CD4-positive, alpha-beta memory T cell (primary cell): Measurements from ENCODE around the gene CACNA1B. TPM values are rescaled to one million over a fixed set of nuclear protein-coding genes. Genes with fewer than 3 reads are reported as not detected.

Experiments
- CTCF ChIA-PET: fragments of 350-600 bp; sonication (Branson Sonifier 250); formaldehyde crosslinking; loops from one replicate; lab custom pipeline; 2021; ENCODE audit warnings: inconsistent platforms; ENCODE audit not compliant: partially characterized antibody; lab: Charles Lee
- POLR2A ChIA-PET: fragments of 350-600 bp; sonication (Branson Sonifier 250); formaldehyde crosslinking; loops from one replicate; lab custom pipeline; 2021; ENCODE audit not compliant: partially characterized antibody; lab: Charles Lee
- DNase-seq, 5 donors: peaks; one replicate each; pipeline versions ENCODE4 v3.0.0 to v3.0.0-alpha.2; 2020 to 2022; ENCODE audit warnings: mixed read lengths in 1 of 5
- H3K27ac ChIP-seq: one replicate; pipeline ENCODE4 v1.7.0; 2013; ENCODE audit warnings: low read depth, low read length
- H3K27me3 ChIP-seq: 2 replicates; pipeline ENCODE4 v1.7.0; 2013; ENCODE audit warnings: mild to moderate bottlenecking, low read length, moderate library complexity; ENCODE audit not compliant: insufficient read depth
- H3K36me3 ChIP-seq: 2 replicates; pipeline ENCODE4 v1.7.0; 2013; ENCODE audit warnings: mild to moderate bottlenecking, low read length, moderate library complexity; ENCODE audit not compliant: insufficient read depth
- H3K4me1 ChIP-seq: 2 replicates; pipeline ENCODE4 v1.7.0; 2013; ENCODE audit warnings: mild to moderate bottlenecking, low read length, moderate library complexity; ENCODE audit not compliant: insufficient read depth
- H3K4me3 ChIP-seq, 2 donors: one replicate each; pipeline ENCODE4 v1.7.0; 2013; ENCODE audit warnings: low read length in 2 of 2, mild to moderate bottlenecking in 1 of 2
- H3K9me3 ChIP-seq, 2 donors: one replicate each; pipeline ENCODE4 v1.7.0; 2013; ENCODE audit warnings: low read length in 2 of 2, control low read depth in 1 of 2; ENCODE audit not compliant: control insufficient read depth in 1 of 2
- H3K27ac Mint-ChIP-seq, 7 donors: one replicate each; pipeline ENCODE4 v1.8.0; 2020 to 2021; ENCODE audit warnings: mixed read lengths in 7 of 7, mild to moderate bottlenecking in 6 of 7, inconsistent platforms in 3 of 7, moderate library complexity in 3 of 7
- H3K27me3 Mint-ChIP-seq, 2 donors: one replicate each; pipeline ENCODE4 v1.8.0; 2020 to 2021; ENCODE audit warnings: mixed read lengths in 2 of 2
- H3K36me3 Mint-ChIP-seq, 2 donors: one replicate each; pipeline ENCODE4 v1.8.0; 2020 to 2021; ENCODE audit warnings: mixed read lengths in 2 of 2, inconsistent platforms in 1 of 2, mild to moderate bottlenecking in 1 of 2
- H3K4me1 Mint-ChIP-seq, 4 donors: one replicate each; pipeline ENCODE4 v1.8.0; 2020 to 2021; ENCODE audit warnings: mixed read lengths in 4 of 4, mild to moderate bottlenecking in 1 of 4
- H3K4me3 Mint-ChIP-seq, 8 donors: one replicate each; pipeline ENCODE4 v1.8.0; 2020 to 2021; ENCODE audit warnings: mixed read lengths in 8 of 8, mild to moderate bottlenecking in 7 of 8, moderate library complexity in 6 of 8, inconsistent platforms in 3 of 8
- H3K9me3 Mint-ChIP-seq, 8 donors: one replicate each; pipeline ENCODE4 v1.8.0; 2020 to 2021; ENCODE audit warnings: mixed read lengths in 8 of 8, mild to moderate bottlenecking in 5 of 8, inconsistent platforms in 3 of 8, moderate library complexity in 1 of 8
- intact Hi-C: fragments of 100-400 bp; cut with micrococcal nuclease; formaldehyde crosslinking; loops from one replicate; pipeline ENCODE4 v1.15.1; 2023
- polyA plus RNA-seq, 2 donors: library from polyadenylated mRNA; unstranded; fragments of 300-500 nt; fragmentation: Illumina TruSeq; gene quantifications; one replicate each; pipeline ENCODE4 v1.2.3, GENCODE V29; 2021
- total RNA-seq, 2 experiments: library from RNA; stranded (reverse); gene quantifications; one replicate each; pipeline ENCODE4 v1.2.3, GENCODE V29; 2021

The CACNA1B gene
- total and polyA plus RNA-seq, 4 experiments from 2014 or later = not detected

DNA sequence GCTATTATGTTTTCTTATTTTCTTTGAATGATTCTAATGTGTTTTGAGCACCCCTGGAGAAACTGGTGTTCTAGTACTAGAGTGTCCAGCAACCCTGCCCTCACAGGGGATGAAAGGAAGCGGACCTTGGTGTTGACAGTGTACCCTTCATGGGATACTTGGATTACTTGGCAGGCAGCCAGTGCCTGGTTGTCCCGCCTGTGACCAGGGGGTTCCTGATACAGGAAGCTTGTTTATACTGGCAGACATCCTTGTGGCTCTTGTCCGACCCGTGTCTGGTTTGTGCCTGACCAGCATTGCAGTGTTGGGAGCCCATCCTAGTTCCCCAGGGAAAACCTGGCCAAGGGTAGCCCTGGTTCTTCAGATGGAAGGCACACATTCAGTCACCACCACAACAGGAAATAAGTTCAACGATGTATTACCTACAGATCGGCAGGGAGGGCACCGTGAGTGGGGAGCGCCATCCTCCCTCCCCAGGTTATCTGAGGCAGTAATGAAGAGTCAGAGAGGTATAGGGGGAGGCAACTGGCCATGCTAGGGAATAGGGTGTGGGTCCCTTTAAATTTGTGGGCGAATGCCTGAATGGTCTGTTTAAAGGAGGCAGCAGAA lies 47.3 kb downstream of the CACNA1B start:
- ChIA-PET CTCF (no interaction called here), POLR2A (no interaction called here)
- Mint-ChIP-seq H3K36me3 (no peaks in the 10 kb centered on the region), H3K27ac (no peak overlapping the region), H3K9me3 (peaks cover 0 to 16% (median 7%) of the 10 kb centered on the region in 8 donors), H3K4me3 (no peak overlapping the region), H3K4me1 (peaks cover 0 to 2% (median 0%) of the 10 kb centered on the region in 4 donors), H3K27me3 (peaks cover 1 to 12% of the 10 kb centered on the region in 2 donors)
- no peak for DNase-seq
- intact Hi-C loops = no loop called here
- Histone ChIP-seq H3K4me1 (no peaks in the 10 kb centered on the region), H3K27ac (no peak overlapping the region), H3K36me3 (no peaks in the 10 kb centered on the region), H3K27me3 (no peaks in the 10 kb centered on the region), H3K9me3 (no peaks in the 10 kb centered on the region), H3K4me3 (no peak overlapping the region)

DNA sequence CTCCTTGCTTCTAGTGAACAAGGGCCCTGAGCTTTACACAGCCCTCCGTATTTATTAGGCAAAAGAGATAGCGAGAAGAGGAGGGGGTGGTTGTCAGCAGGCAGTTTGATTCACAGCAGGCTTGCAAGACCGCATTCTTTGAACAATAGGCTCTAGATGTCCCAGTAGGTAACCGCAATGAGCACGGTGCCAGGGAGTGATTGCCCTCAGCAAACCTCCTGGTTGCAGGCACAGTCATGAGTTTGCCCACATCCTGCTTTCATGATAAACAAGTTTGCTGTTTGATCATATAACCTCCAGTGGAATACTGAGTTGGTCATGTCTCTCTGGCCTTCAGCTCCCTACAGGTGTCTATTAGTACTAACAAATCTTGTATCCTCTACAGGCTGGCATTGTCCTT lies 66.1 kb downstream of the CACNA1B start:
- intact Hi-C loops = no loop called here
- ChIA-PET POLR2A (no interaction called here), CTCF (no interaction called here)
- peak overlapping the region in 1 of 7 donors; percentile 34 for H3K27ac Mint-ChIP-seq
- H3K27me3 Mint-ChIP-seq = peaks cover 4 to 7% of the 10 kb centered on the region in 2 donors
- peaks cover 0 to 2% of the 10 kb centered on the region in 2 donors for H3K36me3 Mint-ChIP-seq
- no peaks in the 10 kb centered on the region for H3K4me1 Mint-ChIP-seq
- no peak overlapping the region for H3K27ac ChIP-seq
- H3K4me3 Mint-ChIP-seq = peak overlapping the region in 1 of 8 donors; percentile 34
- no peak overlapping the region for H3K4me3 ChIP-seq
- H3K4me1 ChIP-seq = no peaks in the 10 kb centered on the region
- H3K27me3 ChIP-seq = no peaks in the 10 kb centered on the region
- H3K36me3 ChIP-seq = no peaks in the 10 kb centered on the region
- H3K9me3 Mint-ChIP-seq = peaks cover 0 to 45% (median 23%) of the 10 kb centered on the region in 8 donors
- no peak for DNase-seq
- peaks cover 0 to 4% of the 10 kb centered on the region in 2 donors for H3K9me3 ChIP-seq

DNA sequence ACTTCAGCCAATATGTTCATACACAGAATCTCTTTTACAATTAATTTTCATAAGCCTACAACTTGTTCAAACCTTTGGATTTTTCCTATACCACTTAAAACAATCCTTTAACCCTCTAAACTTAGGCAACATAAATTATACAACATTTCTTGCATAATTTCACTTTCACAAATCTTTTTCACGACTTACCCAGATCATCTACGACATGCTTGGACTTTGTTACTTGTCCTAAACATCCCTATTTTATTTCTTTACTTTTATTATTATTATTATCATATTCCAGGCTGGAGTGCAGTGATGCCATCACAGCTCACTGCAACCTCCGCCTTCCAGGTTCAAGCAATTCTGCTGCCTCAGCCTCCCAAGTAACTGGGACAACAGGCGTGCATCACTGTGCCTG lies 68.0 kb downstream of the CACNA1B start:
- peaks cover 0 to 2% of the 10 kb centered on the region in 2 donors for H3K36me3 Mint-ChIP-seq
- Histone ChIP-seq H3K4me1 (no peaks in the 10 kb centered on the region), H3K27ac (no peak overlapping the region), H3K9me3 (peaks cover 0 to 4% of the 10 kb centered on the region in 2 donors), H3K27me3 (no peaks in the 10 kb centered on the region), H3K36me3 (no peaks in the 10 kb centered on the region), H3K4me3 (no peak overlapping the region)
- POLR2A ChIA-PET = no interaction called here
- peaks cover 0 to 4% of the 10 kb centered on the region in 2 donors for H3K27me3 Mint-ChIP-seq
- H3K4me3 Mint-ChIP-seq = no peak overlapping the region
- no peak overlapping the region for H3K27ac Mint-ChIP-seq
- DNase-seq = no peak
- H3K4me1 Mint-ChIP-seq = no peaks in the 10 kb centered on the region
- H3K9me3 Mint-ChIP-seq = peaks cover 0 to 45% (median 22%) of the 10 kb centered on the region in 8 donors
- intact Hi-C loops = no loop called here
- CTCF ChIA-PET = no interaction called here

DNA sequence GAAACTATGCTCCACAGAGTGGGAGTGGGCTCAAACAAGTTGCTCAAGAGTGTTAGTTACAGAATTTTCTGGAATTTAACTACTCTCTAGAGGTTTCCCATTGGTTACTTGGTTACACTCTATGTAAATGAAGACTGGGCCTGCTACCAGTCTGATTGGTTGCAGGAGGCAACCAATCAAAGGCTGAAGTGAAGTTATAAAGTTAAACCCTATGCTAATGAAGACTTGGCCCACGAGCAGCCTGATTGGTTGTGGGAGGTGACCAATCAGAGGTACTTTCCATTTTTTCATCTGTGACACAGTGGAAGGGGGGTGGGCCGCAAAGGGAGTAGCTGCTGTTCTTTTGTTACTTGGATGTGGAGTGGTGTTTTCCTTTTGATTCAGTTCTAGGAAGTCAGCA lies 69.4 kb downstream of the CACNA1B start:
- Histone ChIP-seq H3K9me3 (peaks cover 0 to 4% of the 10 kb centered on the region in 2 donors), H3K36me3 (no peaks in the 10 kb centered on the region), H3K4me3 (no peak overlapping the region), H3K27me3 (no peaks in the 10 kb centered on the region), H3K4me1 (no peaks in the 10 kb centered on the region), H3K27ac (no peak overlapping the region)
- no peak for DNase-seq
- no peaks in the 10 kb centered on the region for H3K4me1 Mint-ChIP-seq
- intact Hi-C loops = no loop called here
- H3K4me3 Mint-ChIP-seq = no peak overlapping the region
- no peak overlapping the region for H3K27ac Mint-ChIP-seq
- H3K27me3 Mint-ChIP-seq = peaks cover 0 to 1% of the 10 kb centered on the region in 2 donors
- peaks cover 0 to 45% (median 19%) of the 10 kb centered on the region in 8 donors for H3K9me3 Mint-ChIP-seq
- POLR2A ChIA-PET = no interaction called here
- CTCF ChIA-PET = no interaction called here
- H3K36me3 Mint-ChIP-seq = peaks cover 0 to 2% of the 10 kb centered on the region in 2 donors

DNA sequence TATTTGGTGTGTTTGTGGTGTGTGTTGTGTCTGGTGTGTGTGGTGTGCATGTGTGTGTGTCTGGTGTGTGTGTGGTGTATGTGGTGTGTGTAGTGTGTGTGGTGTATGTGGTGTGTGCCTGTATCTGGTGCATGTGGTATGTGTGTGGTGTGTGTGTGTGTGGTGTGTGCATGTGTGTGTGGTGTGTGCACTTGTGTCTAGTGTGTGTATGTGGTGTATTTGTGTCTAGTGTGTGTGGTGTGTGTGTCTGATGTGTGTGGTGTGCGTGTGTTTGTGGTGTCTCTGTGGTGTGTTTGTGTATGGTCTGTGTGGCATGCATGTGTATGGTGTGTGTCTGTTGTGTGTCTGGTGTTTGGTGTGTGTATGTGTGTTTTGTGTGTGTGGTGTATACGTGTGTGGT lies 71.1 kb downstream of the CACNA1B start:
- no peaks in the 10 kb centered on the region for H3K36me3 Mint-ChIP-seq
- intact Hi-C loops = no loop called here
- peaks cover 2 to 6% of the 10 kb centered on the region in 2 donors for H3K27me3 Mint-ChIP-seq
- H3K4me3 Mint-ChIP-seq = no peak overlapping the region
- Histone ChIP-seq H3K27me3 (no peaks in the 10 kb centered on the region), H3K36me3 (no peaks in the 10 kb centered on the region), H3K27ac (no peak overlapping the region), H3K9me3 (peaks cover 0 to 4% of the 10 kb centered on the region in 2 donors), H3K4me1 (no peaks in the 10 kb centered on the region), H3K4me3 (no peak overlapping the region)
- POLR2A ChIA-PET = no interaction called here
- H3K27ac Mint-ChIP-seq = no peak overlapping the region
- no peaks in the 10 kb centered on the region for H3K4me1 Mint-ChIP-seq
- H3K9me3 Mint-ChIP-seq = peaks cover 0 to 32% (median 14%) of the 10 kb centered on the region in 8 donors
- CTCF ChIA-PET = no interaction called here
- no peak for DNase-seq

DNA sequence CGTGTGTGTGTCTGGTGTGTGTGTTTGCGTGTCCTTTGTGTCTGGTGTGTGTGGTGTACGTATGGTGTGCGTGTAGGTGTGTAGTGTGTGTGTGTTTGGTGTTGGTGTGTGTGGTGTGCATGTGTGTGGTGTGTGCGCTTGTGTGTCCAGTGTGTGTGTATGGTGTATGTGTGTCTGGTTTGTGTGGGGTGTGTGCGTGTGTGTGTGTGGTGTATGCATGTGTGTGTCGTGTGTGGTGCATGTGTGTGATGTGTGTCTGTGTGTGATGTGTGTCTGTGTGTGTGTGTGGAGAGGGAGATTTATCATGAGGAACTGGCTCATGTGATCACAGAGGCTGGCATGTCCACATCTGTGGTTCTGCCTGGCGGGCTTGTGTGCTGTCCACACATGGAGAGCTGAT lies 71.7 kb downstream of the CACNA1B start:
- Mint-ChIP-seq H3K27me3 (peaks cover 3 to 7% of the 10 kb centered on the region in 2 donors), H3K36me3 (no peaks in the 10 kb centered on the region), H3K9me3 (peaks cover 0 to 26% (median 10%) of the 10 kb centered on the region in 8 donors), H3K27ac (no peak overlapping the region), H3K4me1 (no peaks in the 10 kb centered on the region), H3K4me3 (no peak overlapping the region)
- Histone ChIP-seq H3K4me3 (no peak overlapping the region), H3K27me3 (no peaks in the 10 kb centered on the region), H3K9me3 (peaks cover 0 to 4% of the 10 kb centered on the region in 2 donors), H3K4me1 (no peaks in the 10 kb centered on the region), H3K36me3 (no peaks in the 10 kb centered on the region), H3K27ac (no peak overlapping the region)
- intact Hi-C loops = no loop called here
- ChIA-PET POLR2A (no interaction called here), CTCF (no interaction called here)
- no peak for DNase-seq

DNA sequence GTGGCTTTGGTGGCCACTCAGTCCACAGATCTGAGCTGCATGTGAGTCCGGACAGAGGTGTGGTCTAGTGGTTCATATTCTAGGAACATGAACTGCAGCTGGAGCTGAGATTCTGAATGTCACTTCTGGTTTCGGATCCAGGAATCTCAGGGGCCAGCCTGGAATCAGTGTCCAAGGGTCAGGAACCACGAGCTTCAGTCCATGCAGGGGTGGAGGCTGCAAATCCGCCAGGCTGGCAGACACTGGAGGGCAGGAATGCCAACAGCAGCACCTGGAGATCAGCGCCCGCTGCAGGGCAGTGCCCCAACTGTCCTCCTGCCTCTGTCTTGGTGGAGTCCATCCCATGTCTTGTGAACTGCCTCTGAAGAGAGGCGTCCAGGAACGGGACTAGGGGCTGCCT lies 73.5 kb downstream of the CACNA1B start:
- no peaks in the 10 kb centered on the region for H3K4me1 Mint-ChIP-seq
- ChIA-PET POLR2A (no interaction called here), CTCF (no interaction called here)
- Histone ChIP-seq H3K4me1 (no peaks in the 10 kb centered on the region), H3K27me3 (no peaks in the 10 kb centered on the region), H3K36me3 (no peaks in the 10 kb centered on the region), H3K9me3 (no peaks in the 10 kb centered on the region), H3K4me3 (no peak overlapping the region), H3K27ac (no peak overlapping the region)
- DNase-seq = no peak
- H3K36me3 Mint-ChIP-seq = no peaks in the 10 kb centered on the region
- H3K27ac Mint-ChIP-seq = no peak overlapping the region
- no peak overlapping the region for H3K4me3 Mint-ChIP-seq
- intact Hi-C loops = no loop called here
- peaks cover 0 to 15% (median 6%) of the 10 kb centered on the region in 8 donors for H3K9me3 Mint-ChIP-seq
- peaks cover 2 to 7% of the 10 kb centered on the region in 2 donors for H3K27me3 Mint-ChIP-seq
